CD4-positive, alpha-beta T cell (primary cell): Measurements from ENCODE around the gene PLA2G4B. TPM values are rescaled to one million over a fixed set of nuclear protein-coding genes. Genes with fewer than 3 reads are reported as not detected.

Experiments
- ATAC-seq: fragments of 200-7000 bp; cut with Tn5 transposase; one replicate; pipeline ENCODE4 v1.10.0; 2022; ENCODE audit warnings: mild to moderate bottlenecking; ENCODE audit not compliant: poor library complexity
- CTCF ChIA-PET: fragments of 350-600 bp; sonication (Branson Sonifier 250); formaldehyde crosslinking; loops from one replicate; lab custom pipeline; 2021; ENCODE audit warnings: antibody characterized with exemption, inconsistent platforms; lab: Charles Lee
- POLR2A ChIA-PET: fragments of 350-600 bp; sonication (Branson Sonifier 250); formaldehyde crosslinking; loops from one replicate; lab custom pipeline; 2021; ENCODE audit warnings: antibody characterized with exemption, inconsistent platforms; lab: Charles Lee
- DNase-seq, 14 experiments: peaks; one replicate each; pipeline ENCODE4 v3.0.0-alpha.2; 2013 to 2020; ENCODE audit warnings: mixed read lengths in 2 of 14
- H3K27ac ChIP-seq, 2 donors: one replicate each; pipeline versions ENCODE4 v1.5.1 to v1.7.0; 2013; ENCODE audit warnings: low read length in 2 of 2, low read depth in 1 of 2, mild to moderate bottlenecking in 1 of 2
- H3K27me3 ChIP-seq, 2 experiments: 1 replicate in 1 of 2; 2 replicates in 1 of 2; pipeline versions ENCODE4 v1.6.1 to v1.7.0; 2013; ENCODE audit warnings: low read length in 2 of 2, control low read depth in 1 of 2, mild to moderate bottlenecking in 1 of 2, moderate library complexity in 1 of 2; ENCODE audit not compliant: insufficient read depth in 2 of 2, control insufficient read depth in 1 of 2
- H3K36me3 ChIP-seq: one replicate; pipeline ENCODE4 v1.6.1; 2013; ENCODE audit warnings: low read length, control low read depth; ENCODE audit not compliant: insufficient read depth
- H3K4me1 ChIP-seq: one replicate; pipeline ENCODE4 v1.6.1; 2013; ENCODE audit warnings: low read length, control low read depth; ENCODE audit not compliant: insufficient read depth
- H3K4me3 ChIP-seq: one replicate; pipeline ENCODE4 v1.5.1; 2013; ENCODE audit warnings: mild to moderate bottlenecking, low read length, moderate library complexity
- H3K9me3 ChIP-seq, 2 experiments: 1 replicate in 1 of 2; 2 replicates in 1 of 2; pipeline versions ENCODE4 v1.6.1 to v1.7.0; 2013; ENCODE audit warnings: low read length in 2 of 2, mild to moderate bottlenecking in 2 of 2, control low read depth in 1 of 2, moderate library complexity in 1 of 2; ENCODE audit not compliant: control insufficient read depth in 1 of 2, insufficient read depth in 1 of 2
- H3K27ac Mint-ChIP-seq: one replicate; pipeline ENCODE4 v1.8.0; 2020; ENCODE audit warnings: mixed read lengths
- H3K27me3 Mint-ChIP-seq: one replicate; pipeline ENCODE4 v1.8.0; 2021; ENCODE audit warnings: mixed read lengths
- H3K36me3 Mint-ChIP-seq: one replicate; pipeline ENCODE4 v1.8.0; 2021; ENCODE audit warnings: low read depth, mixed read lengths
- H3K4me1 Mint-ChIP-seq: one replicate; pipeline ENCODE4 v1.8.0; 2021; ENCODE audit warnings: low read depth, mixed read lengths
- H3K4me3 Mint-ChIP-seq: one replicate; pipeline ENCODE4 v1.8.0; 2020; ENCODE audit warnings: mild to moderate bottlenecking, mixed read lengths
- H3K9me3 Mint-ChIP-seq: one replicate; pipeline ENCODE4 v1.8.0; 2020; ENCODE audit warnings: mixed read lengths
- intact Hi-C, 2 experiments: fragments of 100-400 bp; cut with DNase I in 1 of 2; cut with micrococcal nuclease in 1 of 2; formaldehyde crosslinking; loops; one replicate each; pipeline versions ENCODE4 v1.15.1 to v1.9.0; 2023 to 2025; cut with DNase I, micrococcal nuclease
- total RNA-seq, 174 experiments: library from RNA in 2 of 174; stranded (reverse) in 2 of 174; gene quantifications; one replicate each; pipeline ENCODE4 v1.2.3 and lab custom pipeline; 2021 to 2026
- TF ChIP-seq, protein P1 (sequence below): fragments of 200-600 bp; IDR thresholded peaks from one replicate; pipeline ENCODE4 v1.8.0; 2022; ENCODE audit warnings: antibody characterized with exemption, mild to moderate bottlenecking

PLA2G4B gene
- total RNA-seq, 2 experiments from 2014 or later = 33.7 to 34.6 TPM

DNA sequence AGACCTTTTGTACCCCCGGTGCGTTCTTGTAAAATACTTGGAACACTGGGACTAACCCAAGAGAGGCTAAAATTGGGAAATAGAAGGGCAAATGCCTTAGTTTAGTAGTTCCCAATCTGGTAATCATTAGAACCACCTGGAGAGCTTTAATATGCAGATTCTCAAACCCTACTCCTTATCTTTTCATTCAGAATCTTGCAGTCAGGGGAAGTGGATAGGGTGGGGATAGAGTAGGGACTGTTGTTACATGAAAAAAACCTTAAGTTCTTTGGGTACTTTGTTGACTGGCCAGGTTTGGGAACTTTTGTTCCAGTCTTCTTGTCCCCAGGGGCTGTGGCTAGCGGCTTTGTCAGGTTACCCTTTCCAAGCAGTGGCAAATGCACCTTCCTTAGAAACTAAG lies 48.5 kb upstream of the PLA2G4B start:
- ChIA-PET CTCF (interaction anchor here (1.6 kb wide), 1 partner anchor 16 kb away, joined by 5 read pairs; the partner anchor contains the start of gene MAPKBP1), POLR2A (no interaction called here)
- no peak for DNase-seq
- Mint-ChIP-seq H3K36me3 (no peaks in the 10 kb centered on the region), H3K4me1 (peaks cover 55% of the 10 kb centered on the region), H3K27ac (no peak overlapping the region), H3K4me3 (no peak overlapping the region), H3K9me3 (no peaks in the 10 kb centered on the region), H3K27me3 (no peaks in the 10 kb centered on the region)
- H3K27ac ChIP-seq = no peak overlapping the region
- no peaks in the 10 kb centered on the region for H3K9me3 ChIP-seq
- intact Hi-C loops = no loop called here
- H3K36me3 ChIP-seq = no peaks in the 10 kb centered on the region
- no peaks in the 10 kb centered on the region for H3K27me3 ChIP-seq
- H3K4me3 ChIP-seq = no peak overlapping the region
- H3K4me1 ChIP-seq = peaks cover 14% of the 10 kb centered on the region
- no peak for ATAC-seq
- TF ChIP-seq, protein P1, sequence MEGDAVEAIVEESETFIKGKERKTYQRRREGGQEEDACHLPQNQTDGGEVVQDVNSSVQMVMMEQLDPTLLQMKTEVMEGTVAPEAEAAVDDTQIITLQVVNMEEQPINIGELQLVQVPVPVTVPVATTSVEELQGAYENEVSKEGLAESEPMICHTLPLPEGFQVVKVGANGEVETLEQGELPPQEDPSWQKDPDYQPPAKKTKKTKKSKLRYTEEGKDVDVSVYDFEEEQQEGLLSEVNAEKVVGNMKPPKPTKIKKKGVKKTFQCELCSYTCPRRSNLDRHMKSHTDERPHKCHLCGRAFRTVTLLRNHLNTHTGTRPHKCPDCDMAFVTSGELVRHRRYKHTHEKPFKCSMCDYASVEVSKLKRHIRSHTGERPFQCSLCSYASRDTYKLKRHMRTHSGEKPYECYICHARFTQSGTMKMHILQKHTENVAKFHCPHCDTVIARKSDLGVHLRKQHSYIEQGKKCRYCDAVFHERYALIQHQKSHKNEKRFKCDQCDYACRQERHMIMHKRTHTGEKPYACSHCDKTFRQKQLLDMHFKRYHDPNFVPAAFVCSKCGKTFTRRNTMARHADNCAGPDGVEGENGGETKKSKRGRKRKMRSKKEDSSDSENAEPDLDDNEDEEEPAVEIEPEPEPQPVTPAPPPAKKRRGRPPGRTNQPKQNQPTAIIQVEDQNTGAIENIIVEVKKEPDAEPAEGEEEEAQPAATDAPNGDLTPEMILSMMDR = no peak

DNA sequence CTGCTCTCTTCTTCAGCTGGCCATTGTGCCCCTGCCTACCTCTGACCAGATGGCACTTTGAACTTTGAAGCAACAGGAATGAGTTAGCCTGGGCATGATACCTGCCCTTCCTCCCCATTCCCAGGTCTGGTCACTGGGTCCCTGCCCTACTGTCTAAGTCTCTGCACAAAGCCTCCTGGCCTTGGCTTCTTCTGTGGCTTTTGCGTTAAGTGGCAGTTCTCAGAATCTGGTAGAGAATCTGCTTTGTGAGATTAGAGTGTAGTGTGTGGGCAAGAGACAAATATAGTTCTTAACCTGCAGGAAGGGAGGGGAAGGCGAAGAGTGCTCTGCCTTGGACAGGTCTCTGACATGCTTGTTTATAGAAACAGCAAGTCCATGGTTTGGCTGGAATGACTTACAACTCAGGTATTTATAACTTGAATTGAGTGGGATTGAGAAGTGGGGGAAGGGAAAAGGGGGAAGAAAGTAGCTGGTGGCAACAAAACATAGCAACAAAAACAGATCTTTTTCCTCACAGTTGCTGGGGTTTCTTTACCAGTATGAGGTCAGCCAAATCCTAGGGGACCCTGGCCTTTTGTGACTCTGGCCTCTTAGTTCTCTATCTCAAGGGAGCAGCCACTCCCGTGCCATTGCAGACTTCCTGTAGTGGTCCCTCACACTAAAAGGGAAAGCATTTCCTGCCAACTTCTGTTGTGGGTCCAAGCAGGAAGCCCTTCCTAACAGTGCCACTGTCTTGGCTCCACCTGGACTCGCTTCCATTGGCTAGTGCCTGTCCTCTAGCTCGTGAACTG lies 47.7 kb upstream of the PLA2G4B start:
- H3K36me3 Mint-ChIP-seq = no peaks in the 10 kb centered on the region
- H3K27ac Mint-ChIP-seq = no peak overlapping the region
- H3K4me3 Mint-ChIP-seq = no peak overlapping the region
- Histone ChIP-seq H3K4me1 (peaks cover 15% of the 10 kb centered on the region), H3K27ac (no peak overlapping the region), H3K27me3 (no peaks in the 10 kb centered on the region), H3K36me3 (no peaks in the 10 kb centered on the region), H3K4me3 (no peak overlapping the region), H3K9me3 (no peaks in the 10 kb centered on the region)
- no peaks in the 10 kb centered on the region for H3K27me3 Mint-ChIP-seq
- no peaks in the 10 kb centered on the region for H3K9me3 Mint-ChIP-seq
- intact Hi-C loops = no loop called here
- TF ChIP-seq, protein P1 = no peak
- H3K4me1 Mint-ChIP-seq = peaks cover 61% of the 10 kb centered on the region
- ChIA-PET CTCF (interaction anchor here (1.6 kb wide), 1 partner anchor 16 kb away, joined by 5 read pairs; the partner anchor contains the start of gene MAPKBP1), POLR2A (no interaction called here)
- DNase-seq (no peak), ATAC-seq (no peak)

DNA sequence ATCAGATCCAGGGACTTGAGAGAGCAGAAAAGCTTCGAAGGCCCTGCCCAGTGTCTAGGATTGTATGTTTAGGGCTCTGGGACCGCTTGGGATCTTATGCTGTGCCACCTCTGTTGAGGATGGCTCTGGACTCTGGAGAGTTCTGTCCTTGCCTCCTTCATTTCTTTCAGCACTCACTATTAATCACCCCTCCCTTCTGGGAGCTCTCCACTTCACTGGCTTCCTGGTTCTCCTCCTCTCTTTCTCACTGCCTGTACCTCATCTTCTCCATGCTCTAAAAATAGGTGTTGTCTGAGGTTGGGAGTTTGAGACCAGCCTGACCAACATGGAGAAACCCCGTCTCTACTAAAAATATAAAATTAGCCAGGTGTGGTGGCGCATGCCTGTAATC lies 47.1 kb upstream of the PLA2G4B start:
- Mint-ChIP-seq H3K27me3 (no peaks in the 10 kb centered on the region), H3K27ac (no peak overlapping the region), H3K4me1 (peaks cover 67% of the 10 kb centered on the region), H3K9me3 (no peaks in the 10 kb centered on the region), H3K36me3 (no peaks in the 10 kb centered on the region), H3K4me3 (no peak overlapping the region)
- H3K27me3 ChIP-seq = no peaks in the 10 kb centered on the region
- CTCF ChIA-PET = interaction anchor here (1.6 kb wide), 1 partner anchor 17 kb away, joined by 5 read pairs; the partner anchor contains the start of gene MAPKBP1
- H3K36me3 ChIP-seq = no peaks in the 10 kb centered on the region
- H3K4me3 ChIP-seq = no peak overlapping the region
- DNase-seq = no peak
- POLR2A ChIA-PET = no interaction called here
- peaks cover 17% of the 10 kb centered on the region for H3K4me1 ChIP-seq
- no peak for ATAC-seq
- TF ChIP-seq, protein P1 = no peak
- H3K9me3 ChIP-seq = no peaks in the 10 kb centered on the region
- no peak overlapping the region for H3K27ac ChIP-seq
- intact Hi-C loops = no loop called here
